ENCODE results near the gene AMOTL1. TPM values are rescaled to one million over a fixed set of nuclear protein-coding genes. Genes with fewer than 3 reads are reported as not detected.

The AMOTL1 gene
- total RNA-seq, 1 donor from 2014 or later: 35.9 TPM

DNA sequence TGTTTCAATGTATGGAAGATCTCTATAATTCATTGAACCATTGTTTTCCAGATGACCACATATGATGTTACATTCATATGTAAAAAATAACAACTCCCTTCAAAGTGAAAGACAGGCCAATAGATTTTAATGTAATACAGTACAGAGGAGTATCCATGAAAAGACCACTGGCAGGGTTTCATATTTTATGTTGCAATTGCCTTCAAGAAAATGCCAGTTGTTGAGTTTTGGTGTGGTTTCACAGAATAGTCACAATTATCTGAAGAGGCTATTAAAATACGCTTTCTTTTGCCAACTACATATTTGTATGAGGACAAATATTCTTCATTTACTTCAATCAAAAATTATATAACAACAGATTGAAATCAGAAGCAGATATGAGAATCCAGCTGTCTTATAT, 14.3 kb downstream of the AMOTL1 start:
- Mint-ChIP-seq H3K4me1 (ENCODE audit: unreplicated experiment) (peaks cover 25% of the 10 kb centered on the region), H3K9me3 (ENCODE audit: unreplicated experiment) (no peaks in the 10 kb centered on the region), H3K27me3 (ENCODE audit: unreplicated experiment) (no peaks in the 10 kb centered on the region), H3K36me3 (ENCODE audit: low read depth, unreplicated experiment) (no peaks in the 10 kb centered on the region), H3K4me3 (ENCODE audit: unreplicated experiment) (no peak overlapping the region), H3K27ac (ENCODE audit: unreplicated experiment) (no peak overlapping the region)
- no peak for DNase-seq (ENCODE audit: low spot score)
- TF ChIP-seq, protein P1, sequence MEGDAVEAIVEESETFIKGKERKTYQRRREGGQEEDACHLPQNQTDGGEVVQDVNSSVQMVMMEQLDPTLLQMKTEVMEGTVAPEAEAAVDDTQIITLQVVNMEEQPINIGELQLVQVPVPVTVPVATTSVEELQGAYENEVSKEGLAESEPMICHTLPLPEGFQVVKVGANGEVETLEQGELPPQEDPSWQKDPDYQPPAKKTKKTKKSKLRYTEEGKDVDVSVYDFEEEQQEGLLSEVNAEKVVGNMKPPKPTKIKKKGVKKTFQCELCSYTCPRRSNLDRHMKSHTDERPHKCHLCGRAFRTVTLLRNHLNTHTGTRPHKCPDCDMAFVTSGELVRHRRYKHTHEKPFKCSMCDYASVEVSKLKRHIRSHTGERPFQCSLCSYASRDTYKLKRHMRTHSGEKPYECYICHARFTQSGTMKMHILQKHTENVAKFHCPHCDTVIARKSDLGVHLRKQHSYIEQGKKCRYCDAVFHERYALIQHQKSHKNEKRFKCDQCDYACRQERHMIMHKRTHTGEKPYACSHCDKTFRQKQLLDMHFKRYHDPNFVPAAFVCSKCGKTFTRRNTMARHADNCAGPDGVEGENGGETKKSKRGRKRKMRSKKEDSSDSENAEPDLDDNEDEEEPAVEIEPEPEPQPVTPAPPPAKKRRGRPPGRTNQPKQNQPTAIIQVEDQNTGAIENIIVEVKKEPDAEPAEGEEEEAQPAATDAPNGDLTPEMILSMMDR (IDR thresholded peaks at IDR 0.05; ENCODE audit: unreplicated experiment): no peak

DNA sequence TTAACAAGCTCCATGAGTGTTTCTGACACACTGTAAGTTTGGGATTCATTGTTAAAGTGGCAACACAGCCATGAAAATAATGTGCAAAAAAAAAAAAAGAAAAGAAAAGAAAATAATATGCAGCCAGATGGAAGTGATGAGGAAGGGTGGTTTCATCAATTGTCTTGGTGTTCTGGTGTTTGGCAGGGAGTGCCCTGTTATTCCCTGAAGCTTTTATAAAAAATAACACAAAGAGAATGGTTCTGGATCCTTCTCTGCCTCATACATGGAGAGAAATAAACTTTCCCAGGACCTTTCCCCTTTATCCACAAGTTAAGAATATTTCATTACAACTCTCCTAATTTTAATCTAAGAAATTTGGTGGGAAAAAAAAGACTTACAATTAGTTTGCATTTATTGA, 16.7 kb downstream of the AMOTL1 start:
- H3K27ac Mint-ChIP-seq (ENCODE audit: unreplicated experiment): peak overlapping the region; percentile 68
- no peaks in the 10 kb centered on the region for H3K27me3 Mint-ChIP-seq (ENCODE audit: unreplicated experiment)
- no peaks in the 10 kb centered on the region for H3K36me3 Mint-ChIP-seq (ENCODE audit: low read depth, unreplicated experiment)
- H3K4me1 Mint-ChIP-seq (ENCODE audit: unreplicated experiment): peaks cover 25% of the 10 kb centered on the region
- H3K4me3 Mint-ChIP-seq (ENCODE audit: unreplicated experiment): no peak overlapping the region
- TF ChIP-seq, protein P1 (IDR thresholded peaks at IDR 0.05; ENCODE audit: unreplicated experiment): no peak
- DNase-seq (ENCODE audit: low spot score): no peak
- H3K9me3 Mint-ChIP-seq (ENCODE audit: unreplicated experiment): no peaks in the 10 kb centered on the region

- Mint-ChIP-seq H3K27me3 (ENCODE audit: unreplicated experiment) (no peaks in the 10 kb centered on the region), H3K9me3 (ENCODE audit: unreplicated experiment) (no peaks in the 10 kb centered on the region), H3K27ac (ENCODE audit: unreplicated experiment) (peak overlapping the region; percentile 68), H3K36me3 (ENCODE audit: low read depth, unreplicated experiment) (no peaks in the 10 kb centered on the region), H3K4me3 (ENCODE audit: unreplicated experiment) (no peak overlapping the region), H3K4me1 (ENCODE audit: unreplicated experiment) (peaks cover 23% of the 10 kb centered on the region)
- no peak for DNase-seq (ENCODE audit: low spot score)
- TF ChIP-seq, protein P1 (IDR thresholded peaks at IDR 0.05; ENCODE audit: unreplicated experiment): no peak
Measured at GRCh38 chr11:94785509-94785908, 17.4 kb downstream of the AMOTL1 start.

- no peak overlapping the region for H3K27ac Mint-ChIP-seq (ENCODE audit: unreplicated experiment)
- TF ChIP-seq, protein P1 (IDR thresholded peaks at IDR 0.05; ENCODE audit: unreplicated experiment): peak; percentile 86
- no peaks in the 10 kb centered on the region for H3K27me3 Mint-ChIP-seq (ENCODE audit: unreplicated experiment)
- DNase-seq (ENCODE audit: low spot score): no peak
- no peaks in the 10 kb centered on the region for H3K9me3 Mint-ChIP-seq (ENCODE audit: unreplicated experiment)
- no peak overlapping the region for H3K4me3 Mint-ChIP-seq (ENCODE audit: unreplicated experiment)
- no peaks in the 10 kb centered on the region for H3K36me3 Mint-ChIP-seq (ENCODE audit: low read depth, unreplicated experiment)
- peaks cover 14% of the 10 kb centered on the region for H3K4me1 Mint-ChIP-seq (ENCODE audit: unreplicated experiment)
Measured at GRCh38 chr11:94786264-94787126, 18.3 kb downstream of the AMOTL1 start.

- TF ChIP-seq, protein P1 (IDR thresholded peaks at IDR 0.05; ENCODE audit: unreplicated experiment): no peak
- Mint-ChIP-seq H3K4me3 (ENCODE audit: unreplicated experiment) (no peak overlapping the region), H3K4me1 (ENCODE audit: unreplicated experiment) (peaks cover 14% of the 10 kb centered on the region), H3K27me3 (ENCODE audit: unreplicated experiment) (no peaks in the 10 kb centered on the region), H3K36me3 (ENCODE audit: low read depth, unreplicated experiment) (no peaks in the 10 kb centered on the region), H3K27ac (ENCODE audit: unreplicated experiment) (no peak overlapping the region), H3K9me3 (ENCODE audit: unreplicated experiment) (no peaks in the 10 kb centered on the region)
- no peak for DNase-seq (ENCODE audit: low spot score)
Measured at GRCh38 chr11:94787801-94788200, 19.6 kb downstream of the AMOTL1 start.
